Loucy (cell line): Measurements from ENCODE around the gene TBC1D24.

Experiments
- H2AFZ ChIP-seq: fragments of 200-600 bp; sonication (generic); 2 replicates; pipeline ENCODE4 v1.6.0; 2016; ENCODE audit warnings: antibody characterized with exemption, mild to moderate bottlenecking, low read length, moderate library complexity
- H3F3A ChIP-seq: fragments of 200-600 bp; 2 replicates; pipeline ENCODE4 v1.6.0; 2016; ENCODE audit warnings: antibody characterized with exemption, low read depth, mild to moderate bottlenecking
- H3K27me3 ChIP-seq: fragments of 200-600 bp; sonication (generic); 2 replicates; pipeline ENCODE4 v1.6.1; 2014; ENCODE audit warnings: low read length, mild to moderate bottlenecking; ENCODE audit not compliant: insufficient read depth, poor library complexity, severe bottlenecking
- H3K36me3 ChIP-seq: fragments of 200-600 bp; sonication (generic); 2 replicates; pipeline ENCODE4 v1.6.1; 2016; ENCODE audit warnings: low read length; ENCODE audit not compliant: insufficient read depth
- H3K4me1 ChIP-seq: fragments of 200-600 bp; sonication (generic); 2 replicates; pipeline ENCODE4 v1.5.1; 2014; ENCODE audit warnings: low read length, mild to moderate bottlenecking; ENCODE audit not compliant: insufficient read depth, poor library complexity, severe bottlenecking
- H3K4me2 ChIP-seq: fragments of 200-600 bp; sonication (generic); 2 replicates; pipeline ENCODE4 v1.6.0; 2014; ENCODE audit warnings: antibody characterized with exemption, low read length, low read depth, mild to moderate bottlenecking; ENCODE audit not compliant: poor library complexity, severe bottlenecking
- H3K4me3 ChIP-seq: fragments of 200-600 bp; sonication (generic); 2 replicates; pipeline ENCODE4 v1.5.1; 2014; ENCODE audit warnings: low read length, mild to moderate bottlenecking, mixed read lengths; ENCODE audit not compliant: poor library complexity, severe bottlenecking
- H3K79me2 ChIP-seq: fragments of 200-600 bp; sonication (generic); 2 replicates; pipeline ENCODE4 v1.6.1; 2014; ENCODE audit warnings: low read length; ENCODE audit not compliant: insufficient read depth
- H3K9ac ChIP-seq: fragments of 200-600 bp; sonication (generic); 2 replicates; pipeline ENCODE4 v1.6.0; 2014; ENCODE audit warnings: mild to moderate bottlenecking, low read depth, low read length, moderate library complexity; ENCODE audit not compliant: poor library complexity, severe bottlenecking
- H3K9me2 ChIP-seq: fragments of 200-600 bp; sonication (generic); replicated peaks from 2 replicates; pipeline ENCODE4 v1.6.1; 2016; ENCODE audit warnings: low read depth, low read length, mixed read lengths
- H3K9me3 ChIP-seq: fragments of 200-600 bp; sonication (generic); 2 replicates; pipeline ENCODE4 v1.6.1; 2014; ENCODE audit warnings: mild to moderate bottlenecking, antibody characterized with exemption, low read length, low read depth; ENCODE audit not compliant: insufficient read depth
- H4K20me1 ChIP-seq: fragments of 200-600 bp; sonication (generic); 2 replicates; pipeline ENCODE4 v1.6.0; 2014; ENCODE audit warnings: antibody characterized with exemption, low read length, mild to moderate bottlenecking; ENCODE audit not compliant: insufficient read depth, poor library complexity, severe bottlenecking
- EZH2phosphoT487 ChIP-seq: fragments of 200-600 bp; IDR thresholded peaks from 2 replicates; pipeline ENCODE4 v1.6.1; 2018; ENCODE audit warnings: antibody characterized with exemption, mild to moderate bottlenecking, moderate library complexity, borderline replicate concordance
- TF ChIP-seq, protein P1 (sequence below): fragments of 200-600 bp; sonication (generic); conservative IDR thresholded peaks from 2 replicates; pipeline ENCODE4 v1.5.1; 2014; ENCODE audit warnings: mild to moderate bottlenecking, antibody characterized with exemption, low read length

Gene TBC1D24

DNA sequence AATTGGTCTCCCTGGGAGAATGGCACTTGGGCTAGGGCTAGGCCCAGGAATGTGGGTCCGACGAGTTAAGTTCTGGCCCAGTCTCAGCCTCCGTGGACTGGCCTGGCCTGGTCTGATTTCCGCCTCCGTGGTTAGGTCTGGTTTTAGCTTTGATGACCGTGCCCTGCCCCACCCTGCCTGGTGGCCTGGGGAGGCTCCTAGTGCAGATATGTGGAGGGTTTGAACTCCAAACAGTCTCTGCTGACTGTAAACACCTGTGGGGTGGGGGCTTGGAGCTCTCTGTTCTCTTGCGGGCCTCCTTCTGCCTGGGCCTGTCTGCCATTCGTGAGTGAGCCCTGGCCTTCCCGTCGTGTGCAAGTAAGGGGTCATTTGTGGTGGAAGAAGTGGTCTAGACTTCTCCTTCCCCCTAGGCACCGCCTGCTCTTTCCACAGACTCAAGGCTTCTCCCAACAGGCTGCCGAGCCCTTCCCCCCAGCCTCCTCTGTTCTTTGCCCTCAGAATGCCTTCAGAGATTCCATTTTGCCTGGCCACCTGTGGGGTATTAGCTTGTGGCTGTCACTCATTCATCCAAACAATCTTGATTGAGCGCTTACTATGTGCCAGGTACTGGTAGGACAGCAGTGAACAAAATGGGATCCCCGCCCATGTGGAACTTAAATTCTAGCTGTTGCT lies 40.4 kb downstream of the TBC1D24 start:
- Histone ChIP-seq H4K20me1 (peaks cover 9% of the 10 kb centered on the region), H3K9ac (peak overlapping the region; percentile 75), H3F3A (no peaks in the 10 kb centered on the region), H2AFZ (no peak overlapping the region), H3K4me1 (peaks cover 12% of the 10 kb centered on the region), H3K79me2 (peaks cover 47% of the 10 kb centered on the region), H3K27me3 (no peaks in the 10 kb centered on the region), H3K9me3 (no peaks in the 10 kb centered on the region), H3K4me2 (peak overlapping the region; percentile 94), H3K36me3 (no peaks in the 10 kb centered on the region), H3K9me2 (no peaks in the 10 kb centered on the region), H3K4me3 (peak overlapping the region; percentile 78)
- TF ChIP-seq EZH2phosphoT487, result no peak
- TF ChIP-seq, protein P1, sequence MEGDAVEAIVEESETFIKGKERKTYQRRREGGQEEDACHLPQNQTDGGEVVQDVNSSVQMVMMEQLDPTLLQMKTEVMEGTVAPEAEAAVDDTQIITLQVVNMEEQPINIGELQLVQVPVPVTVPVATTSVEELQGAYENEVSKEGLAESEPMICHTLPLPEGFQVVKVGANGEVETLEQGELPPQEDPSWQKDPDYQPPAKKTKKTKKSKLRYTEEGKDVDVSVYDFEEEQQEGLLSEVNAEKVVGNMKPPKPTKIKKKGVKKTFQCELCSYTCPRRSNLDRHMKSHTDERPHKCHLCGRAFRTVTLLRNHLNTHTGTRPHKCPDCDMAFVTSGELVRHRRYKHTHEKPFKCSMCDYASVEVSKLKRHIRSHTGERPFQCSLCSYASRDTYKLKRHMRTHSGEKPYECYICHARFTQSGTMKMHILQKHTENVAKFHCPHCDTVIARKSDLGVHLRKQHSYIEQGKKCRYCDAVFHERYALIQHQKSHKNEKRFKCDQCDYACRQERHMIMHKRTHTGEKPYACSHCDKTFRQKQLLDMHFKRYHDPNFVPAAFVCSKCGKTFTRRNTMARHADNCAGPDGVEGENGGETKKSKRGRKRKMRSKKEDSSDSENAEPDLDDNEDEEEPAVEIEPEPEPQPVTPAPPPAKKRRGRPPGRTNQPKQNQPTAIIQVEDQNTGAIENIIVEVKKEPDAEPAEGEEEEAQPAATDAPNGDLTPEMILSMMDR, result no peak

DNA sequence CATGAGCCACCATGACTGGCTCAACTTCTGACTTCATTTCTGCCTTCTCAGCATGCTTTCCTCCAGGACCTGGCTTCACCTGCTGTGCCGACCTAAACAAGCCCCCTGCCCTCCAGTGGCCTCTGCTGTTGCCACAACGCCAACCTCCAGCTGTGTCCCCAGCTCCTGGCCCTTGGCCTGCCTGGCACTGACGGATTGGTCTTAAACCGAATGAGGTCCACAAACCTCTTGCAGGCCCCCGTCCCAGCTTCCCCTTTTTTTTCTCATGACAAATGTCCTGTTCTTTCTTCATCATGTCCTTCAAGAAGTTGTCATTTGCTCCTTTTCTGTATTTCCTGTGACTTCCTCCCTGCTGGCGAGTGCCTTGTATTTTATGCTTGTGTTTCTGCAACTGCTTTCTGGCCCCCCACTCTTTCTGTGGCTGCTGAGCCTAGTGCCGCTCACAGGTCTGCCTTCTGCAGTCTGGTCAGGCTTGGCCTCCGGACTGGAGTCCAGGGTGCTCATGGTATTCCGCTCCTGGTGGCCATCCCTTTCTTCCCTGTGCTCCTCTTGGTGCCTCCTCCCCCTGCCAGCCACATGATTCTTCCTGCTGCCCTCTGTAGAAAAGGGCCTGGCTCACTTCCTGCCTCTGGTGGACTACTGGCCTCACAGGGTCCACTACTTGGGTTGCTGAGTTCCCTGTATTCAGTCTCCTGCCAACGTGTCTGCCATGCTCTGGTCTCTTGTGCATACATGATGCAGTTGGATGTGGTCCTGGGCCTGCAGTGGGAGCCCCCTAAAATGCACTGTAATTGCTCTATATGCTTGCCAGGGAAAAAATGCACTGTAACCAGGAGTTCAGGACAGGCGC lies 41.7 kb downstream of the TBC1D24 start:
- peak overlapping the region; percentile 94 for H3K4me2 ChIP-seq
- TF ChIP-seq, protein P1, result no peak
- no peak for TF ChIP-seq EZH2phosphoT487
- H3K4me3 ChIP-seq, result peak overlapping the region; percentile 78
- no peaks in the 10 kb centered on the region for H3K9me2 ChIP-seq
- H3K79me2 ChIP-seq, result peaks cover 52% of the 10 kb centered on the region
- no peak overlapping the region for H2AFZ ChIP-seq
- H4K20me1 ChIP-seq, result peaks cover 9% of the 10 kb centered on the region
- H3K36me3 ChIP-seq, result no peaks in the 10 kb centered on the region
- no peaks in the 10 kb centered on the region for H3K9me3 ChIP-seq
- H3K9ac ChIP-seq, result peak overlapping the region; percentile 36
- H3K4me1 ChIP-seq, result peaks cover 12% of the 10 kb centered on the region
- H3F3A ChIP-seq, result no peaks in the 10 kb centered on the region
- no peaks in the 10 kb centered on the region for H3K27me3 ChIP-seq

DNA sequence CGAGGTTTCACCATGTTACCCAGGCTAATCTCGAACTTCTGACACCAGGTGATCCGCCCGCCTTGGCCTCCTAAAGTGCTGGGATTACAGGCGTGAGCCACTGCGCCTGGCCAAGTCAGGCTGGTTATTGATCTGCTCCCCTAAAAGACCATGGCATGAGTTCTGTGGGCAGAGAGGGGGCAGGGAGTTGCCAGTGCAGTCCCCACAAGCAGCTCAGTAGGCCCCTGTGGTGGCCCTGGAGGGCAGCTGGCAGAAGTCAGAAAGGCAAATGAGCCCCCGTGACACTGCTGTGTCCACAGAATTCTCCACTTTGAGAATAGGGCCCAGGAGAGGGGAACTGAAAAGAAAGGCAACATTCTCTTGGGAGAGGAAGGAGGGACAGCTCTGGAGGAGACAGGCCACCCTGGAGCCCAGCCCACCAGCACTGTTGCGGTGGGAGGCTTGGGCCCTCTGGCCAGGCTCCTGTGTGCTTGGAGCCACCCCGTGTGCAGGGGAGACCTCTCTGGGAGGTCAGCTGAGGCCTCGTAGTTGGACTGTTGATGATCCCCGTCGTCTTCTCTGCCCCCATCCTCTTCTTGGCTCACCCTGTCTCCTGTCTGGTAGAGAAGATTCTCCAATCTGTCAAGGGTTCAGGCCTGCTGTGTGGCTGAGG lies 43.2 kb downstream of the TBC1D24 start:
- Histone ChIP-seq H3K9ac (no peak overlapping the region), H3K4me2 (no peak overlapping the region), H3K9me2 (no peaks in the 10 kb centered on the region), H2AFZ (no peak overlapping the region), H3K27me3 (no peaks in the 10 kb centered on the region), H4K20me1 (peaks cover 9% of the 10 kb centered on the region), H3K36me3 (no peaks in the 10 kb centered on the region), H3K9me3 (no peaks in the 10 kb centered on the region), H3K79me2 (peaks cover 52% of the 10 kb centered on the region), H3K4me1 (peaks cover 11% of the 10 kb centered on the region), H3F3A (no peaks in the 10 kb centered on the region), H3K4me3 (no peak overlapping the region)
- TF ChIP-seq, protein P1, result no peak
- TF ChIP-seq EZH2phosphoT487, result no peak
